CD4-positive, alpha-beta T cell (primary cell): ENCODE data around the gene ADGRE1. TPM values are rescaled to one million over a fixed set of nuclear protein-coding genes. Genes with fewer than 3 reads are reported as not detected.

Experiments used
- ATAC-seq: fragments of 200-7000 bp; cut with Tn5 transposase; one replicate; pipeline ENCODE4 v1.10.0; 2022; ENCODE audit warnings: mild to moderate bottlenecking; ENCODE audit not compliant: poor library complexity
- CTCF ChIA-PET: fragments of 350-600 bp; sonication (Branson Sonifier 250); formaldehyde crosslinking; loops from one replicate; lab custom pipeline; 2021; ENCODE audit warnings: antibody characterized with exemption, inconsistent platforms; lab: Charles Lee
- POLR2A ChIA-PET: fragments of 350-600 bp; sonication (Branson Sonifier 250); formaldehyde crosslinking; loops from one replicate; lab custom pipeline; 2021; ENCODE audit warnings: antibody characterized with exemption, inconsistent platforms; lab: Charles Lee
- DNase-seq, 14 experiments: peaks; one replicate each; pipeline ENCODE4 v3.0.0-alpha.2; 2013 to 2020; ENCODE audit warnings: mixed read lengths in 2 of 14
- H3K27ac ChIP-seq, 2 donors: one replicate each; pipeline versions ENCODE4 v1.5.1 to v1.7.0; 2013; ENCODE audit warnings: low read length in 2 of 2, low read depth in 1 of 2, mild to moderate bottlenecking in 1 of 2
- H3K27me3 ChIP-seq, 2 experiments: 1 replicate in 1 of 2; 2 replicates in 1 of 2; pipeline versions ENCODE4 v1.6.1 to v1.7.0; 2013; ENCODE audit warnings: low read length in 2 of 2, control low read depth in 1 of 2, mild to moderate bottlenecking in 1 of 2, moderate library complexity in 1 of 2; ENCODE audit not compliant: insufficient read depth in 2 of 2, control insufficient read depth in 1 of 2
- H3K36me3 ChIP-seq: one replicate; pipeline ENCODE4 v1.6.1; 2013; ENCODE audit warnings: low read length, control low read depth; ENCODE audit not compliant: insufficient read depth
- H3K4me1 ChIP-seq: one replicate; pipeline ENCODE4 v1.6.1; 2013; ENCODE audit warnings: low read length, control low read depth; ENCODE audit not compliant: insufficient read depth
- H3K4me3 ChIP-seq: one replicate; pipeline ENCODE4 v1.5.1; 2013; ENCODE audit warnings: mild to moderate bottlenecking, low read length, moderate library complexity
- H3K9me3 ChIP-seq, 2 experiments: 1 replicate in 1 of 2; 2 replicates in 1 of 2; pipeline versions ENCODE4 v1.6.1 to v1.7.0; 2013; ENCODE audit warnings: low read length in 2 of 2, mild to moderate bottlenecking in 2 of 2, control low read depth in 1 of 2, moderate library complexity in 1 of 2; ENCODE audit not compliant: control insufficient read depth in 1 of 2, insufficient read depth in 1 of 2
- H3K27ac Mint-ChIP-seq: one replicate; pipeline ENCODE4 v1.8.0; 2020; ENCODE audit warnings: mixed read lengths
- H3K27me3 Mint-ChIP-seq: one replicate; pipeline ENCODE4 v1.8.0; 2021; ENCODE audit warnings: mixed read lengths
- H3K36me3 Mint-ChIP-seq: one replicate; pipeline ENCODE4 v1.8.0; 2021; ENCODE audit warnings: low read depth, mixed read lengths
- H3K4me1 Mint-ChIP-seq: one replicate; pipeline ENCODE4 v1.8.0; 2021; ENCODE audit warnings: low read depth, mixed read lengths
- H3K4me3 Mint-ChIP-seq: one replicate; pipeline ENCODE4 v1.8.0; 2020; ENCODE audit warnings: mild to moderate bottlenecking, mixed read lengths
- H3K9me3 Mint-ChIP-seq: one replicate; pipeline ENCODE4 v1.8.0; 2020; ENCODE audit warnings: mixed read lengths
- intact Hi-C, 2 experiments: fragments of 100-400 bp; cut with DNase I in 1 of 2; cut with micrococcal nuclease in 1 of 2; formaldehyde crosslinking; loops; one replicate each; pipeline versions ENCODE4 v1.15.1 to v1.9.0; 2023 to 2025; cut with DNase I, micrococcal nuclease
- total RNA-seq, 174 experiments: library from RNA in 2 of 174; stranded (reverse) in 2 of 174; gene quantifications; one replicate each; pipeline ENCODE4 v1.2.3 and lab custom pipeline; 2021 to 2026
- TF ChIP-seq, protein P1 (sequence below): fragments of 200-600 bp; IDR thresholded peaks from one replicate; pipeline ENCODE4 v1.8.0; 2022; ENCODE audit warnings: antibody characterized with exemption, mild to moderate bottlenecking

Gene ADGRE1
- total RNA-seq, 2 experiments from 2014 or later: 5.4 to 6.0 TPM

DNA sequence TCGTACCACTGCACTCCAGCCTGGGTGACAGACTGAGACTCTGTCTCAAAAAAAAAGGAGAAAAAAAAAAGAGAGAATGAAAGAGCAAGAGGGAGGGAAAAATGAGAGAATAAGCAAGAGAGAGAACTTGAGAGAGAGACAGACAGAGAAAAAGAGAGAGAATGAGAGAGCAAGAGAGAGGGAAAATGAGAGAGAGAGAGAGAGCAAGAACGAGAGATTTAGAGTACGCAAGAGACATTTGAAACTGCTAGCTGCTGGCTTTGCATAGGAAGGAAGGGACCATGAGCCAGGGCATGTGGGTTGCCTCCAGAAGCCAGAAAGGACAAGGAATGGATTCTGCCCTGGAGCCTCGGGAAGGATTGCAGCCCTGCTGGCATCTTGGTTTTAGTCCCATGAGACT is 9.6 kb upstream of the ADGRE1 start:
- Mint-ChIP-seq H3K4me1 (peaks cover 21% of the 10 kb centered on the region), H3K9me3 (no peaks in the 10 kb centered on the region), H3K4me3 (no peak overlapping the region), H3K36me3 (no peaks in the 10 kb centered on the region), H3K27me3 (no peaks in the 10 kb centered on the region), H3K27ac (no peak overlapping the region)
- Histone ChIP-seq H3K36me3 (no peaks in the 10 kb centered on the region), H3K4me1 (peaks cover 7% of the 10 kb centered on the region), H3K4me3 (no peak overlapping the region), H3K27me3 (no peaks in the 10 kb centered on the region), H3K27ac (no peak overlapping the region), H3K9me3 (no peaks in the 10 kb centered on the region)
- POLR2A ChIA-PET: no interaction called here
- TF ChIP-seq, protein P1, sequence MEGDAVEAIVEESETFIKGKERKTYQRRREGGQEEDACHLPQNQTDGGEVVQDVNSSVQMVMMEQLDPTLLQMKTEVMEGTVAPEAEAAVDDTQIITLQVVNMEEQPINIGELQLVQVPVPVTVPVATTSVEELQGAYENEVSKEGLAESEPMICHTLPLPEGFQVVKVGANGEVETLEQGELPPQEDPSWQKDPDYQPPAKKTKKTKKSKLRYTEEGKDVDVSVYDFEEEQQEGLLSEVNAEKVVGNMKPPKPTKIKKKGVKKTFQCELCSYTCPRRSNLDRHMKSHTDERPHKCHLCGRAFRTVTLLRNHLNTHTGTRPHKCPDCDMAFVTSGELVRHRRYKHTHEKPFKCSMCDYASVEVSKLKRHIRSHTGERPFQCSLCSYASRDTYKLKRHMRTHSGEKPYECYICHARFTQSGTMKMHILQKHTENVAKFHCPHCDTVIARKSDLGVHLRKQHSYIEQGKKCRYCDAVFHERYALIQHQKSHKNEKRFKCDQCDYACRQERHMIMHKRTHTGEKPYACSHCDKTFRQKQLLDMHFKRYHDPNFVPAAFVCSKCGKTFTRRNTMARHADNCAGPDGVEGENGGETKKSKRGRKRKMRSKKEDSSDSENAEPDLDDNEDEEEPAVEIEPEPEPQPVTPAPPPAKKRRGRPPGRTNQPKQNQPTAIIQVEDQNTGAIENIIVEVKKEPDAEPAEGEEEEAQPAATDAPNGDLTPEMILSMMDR: no peak
- DNase-seq: no peak
- no peak for ATAC-seq
- intact Hi-C loops: no loop called here
- CTCF ChIA-PET: no interaction called here

DNA sequence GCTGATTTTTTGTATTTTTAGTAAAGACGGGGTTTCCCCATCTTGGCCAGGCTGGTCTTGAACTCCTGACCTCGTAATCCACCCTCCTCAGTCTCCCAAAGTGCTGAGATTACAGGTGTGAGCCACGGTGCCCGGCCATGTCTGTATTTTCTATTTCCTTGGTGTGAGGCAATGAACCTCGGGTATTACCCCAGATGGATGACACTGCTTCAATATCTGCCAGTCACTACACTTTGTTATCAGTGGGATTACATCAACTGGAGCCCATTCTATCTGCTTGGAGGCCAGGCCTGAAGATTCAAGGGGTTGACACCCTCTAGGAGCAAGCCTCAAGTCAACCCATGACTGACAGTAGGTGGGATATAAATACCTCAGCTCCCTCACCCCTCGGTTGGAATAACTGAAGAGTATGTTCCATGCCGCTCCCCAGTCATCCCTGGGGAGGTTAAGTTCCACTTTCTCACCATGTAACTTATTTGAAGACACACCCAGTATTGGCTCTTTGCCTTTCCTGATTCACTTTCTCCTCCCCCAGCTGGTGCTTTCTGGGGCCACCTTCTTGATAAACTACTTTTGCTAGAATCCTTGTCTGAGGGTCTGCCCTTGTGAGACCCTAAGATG is 992 bp upstream of the ADGRE1 start:
- H3K4me3 Mint-ChIP-seq: no peak overlapping the region
- no peak for DNase-seq
- H3K9me3 ChIP-seq: peaks cover 0 to 1% of the 10 kb centered on the region in 2 experiments
- no peak overlapping the region for H3K4me3 ChIP-seq
- intact Hi-C loops: no loop called here
- no peak for ATAC-seq
- peaks cover 42% of the 10 kb centered on the region for H3K4me1 ChIP-seq
- no peak overlapping the region for H3K27ac Mint-ChIP-seq
- CTCF ChIA-PET: interaction anchor here (0.8 kb wide), 1 partner anchor 23 kb away, joined by 3 read pairs; no protein-coding TSS in a partner anchor
- H3K4me1 Mint-ChIP-seq: peaks cover 49% of the 10 kb centered on the region
- peaks cover 14% of the 10 kb centered on the region for H3K9me3 Mint-ChIP-seq
- H3K27me3 Mint-ChIP-seq: no peaks in the 10 kb centered on the region
- POLR2A ChIA-PET: interaction anchor here (1.1 to 1.4 kb wide), 2 partner anchors 22 to 123 kb away, joined by 3 read pairs; no protein-coding TSS in a partner anchor
- H3K27me3 ChIP-seq: no peaks in the 10 kb centered on the region
- peaks cover 15% of the 10 kb centered on the region for H3K36me3 Mint-ChIP-seq
- TF ChIP-seq, protein P1: no peak
- no peak overlapping the region for H3K27ac ChIP-seq
- no peaks in the 10 kb centered on the region for H3K36me3 ChIP-seq

DNA sequence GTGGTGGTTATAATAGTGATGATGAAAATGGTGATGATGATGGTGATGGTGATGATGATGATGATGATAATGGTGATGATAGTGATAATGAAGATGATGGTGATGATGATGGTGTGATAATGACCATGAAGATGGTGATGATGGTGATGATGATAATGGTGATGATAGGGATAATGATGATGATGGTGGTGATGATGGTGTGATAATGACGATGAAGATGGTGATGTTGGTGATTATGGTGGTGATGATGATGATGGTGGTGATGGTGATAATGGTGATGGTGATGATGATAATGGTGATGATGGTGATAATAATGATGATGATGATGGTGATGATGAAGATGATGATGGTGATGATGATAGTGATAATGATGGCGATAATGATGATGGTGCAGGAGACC is 1.6 kb downstream of the ADGRE1 start:
- TF ChIP-seq, protein P1: no peak
- ChIA-PET POLR2A (interaction anchor here (1.2 to 3.6 kb wide), 4 partner anchors 21 to 213 kb away, joined by 5 to 38 read pairs (median 12); partner anchors contain the start of gene ZNF557), CTCF (no interaction called here)
- H3K9me3 Mint-ChIP-seq: peaks cover 18% of the 10 kb centered on the region
- Histone ChIP-seq H3K27me3 (no peaks in the 10 kb centered on the region), H3K27ac (no peak overlapping the region), H3K4me3 (no peak overlapping the region), H3K4me1 (peaks cover 66% of the 10 kb centered on the region), H3K36me3 (no peaks in the 10 kb centered on the region), H3K9me3 (peaks cover 0 to 5% of the 10 kb centered on the region in 2 experiments)
- peak overlapping the region; percentile 30 for H3K4me3 Mint-ChIP-seq
- peaks cover 33% of the 10 kb centered on the region for H3K36me3 Mint-ChIP-seq
- intact Hi-C loops: no loop called here
- peak overlapping the region; percentile 29 for H3K27ac Mint-ChIP-seq
- H3K4me1 Mint-ChIP-seq: peaks cover 75% of the 10 kb centered on the region
- DNase-seq: no peak
- no peak for ATAC-seq
- no peaks in the 10 kb centered on the region for H3K27me3 Mint-ChIP-seq
